Neural cell (in vitro differentiated cells): ENCODE measurements around the gene PRICKLE2. TPM values are rescaled to one million over a fixed set of nuclear protein-coding genes. Genes with fewer than 3 reads are reported as not detected.
A peak's percentile ranks its signal among the peaks of the same experiment; 100 is the strongest.

ENCODE experiments used
- H2AFZ ChIP-seq: fragments of 200-600, 300-800 bp; sonication (generic), shearing (Covaris generic); 2 replicates; pipeline ENCODE4 v1.6.0; 2014; ENCODE audit warnings: low read depth, mild to moderate bottlenecking, antibody characterized with exemption, low read length, moderate library complexity
- H3F3A ChIP-seq: fragments of 200-600 bp; shearing (Covaris generic); 2 replicates; pipeline ENCODE4 v1.6.1; 2016; ENCODE audit warnings: mild to moderate bottlenecking, moderate library complexity, mixed read lengths, antibody characterized with exemption, low read length; ENCODE audit not compliant: insufficient read depth, poor library complexity, severe bottlenecking
- H3K27ac ChIP-seq: fragments of 200-600, 300-800 bp; sonication (generic), shearing (Covaris generic); 2 replicates; pipeline ENCODE4 v1.5.1; 2014; ENCODE audit warnings: mild to moderate bottlenecking, low read length, moderate library complexity
- H3K27me3 ChIP-seq: fragments of 300-800, 200-600 bp; sonication (generic), shearing (Covaris generic); 2 replicates; pipeline ENCODE4 v1.6.0; 2014; ENCODE audit warnings: mild to moderate bottlenecking, low read depth, low read length, moderate library complexity; ENCODE audit not compliant: insufficient read depth
- H3K36me3 ChIP-seq: fragments of 300-800, 200-600 bp; sonication (generic), shearing (Covaris generic); 2 replicates; pipeline ENCODE4 v1.5.1; 2014; ENCODE audit warnings: mild to moderate bottlenecking, antibody characterized with exemption, low read length, moderate library complexity; ENCODE audit not compliant: insufficient read depth
- H3K4me2 ChIP-seq: fragments of 300-800, 200-600 bp; sonication (generic), shearing (Covaris generic); 2 replicates; pipeline ENCODE4 v1.6.0; 2014; ENCODE audit warnings: mild to moderate bottlenecking, low read length
- H3K4me3 ChIP-seq: fragments of 300-800, 200-600 bp; sonication (generic), shearing (Covaris generic); 2 replicates; pipeline ENCODE4 v1.5.1; 2014; ENCODE audit warnings: mild to moderate bottlenecking, low read length, moderate library complexity
- H3K79me2 ChIP-seq: fragments of 200-600 bp; shearing (Covaris generic); replicated peaks from 2 replicates; pipeline ENCODE4 v1.6.0; 2014; ENCODE audit warnings: mild to moderate bottlenecking, low read length, moderate library complexity; ENCODE audit not compliant: insufficient read depth
- H3K9ac ChIP-seq: fragments of 300-800, 200-600 bp; sonication (generic), shearing (Covaris generic); 2 replicates; pipeline ENCODE4 v1.6.1; 2016; ENCODE audit warnings: mild to moderate bottlenecking, low read length, mixed read lengths
- H3K9me2 ChIP-seq: fragments of 200-600 bp; shearing (Covaris generic); 2 replicates; pipeline ENCODE4 v1.6.1; 2016; ENCODE audit warnings: mild to moderate bottlenecking, low read length, mixed read lengths; ENCODE audit not compliant: insufficient read depth
- H3K9me3 ChIP-seq: fragments of 200-600, 300-800 bp; sonication (generic), shearing (Covaris generic); 2 replicates; pipeline ENCODE4 v1.6.1; 2016; ENCODE audit warnings: mild to moderate bottlenecking, mixed run types, low read length, moderate library complexity, mixed read lengths
- H4K20me1 ChIP-seq: fragments of 200-600 bp; shearing (Covaris generic); 2 replicates; pipeline ENCODE4 v1.6.1; 2016; ENCODE audit warnings: mild to moderate bottlenecking, mixed run types; ENCODE audit not compliant: insufficient read depth
- EP300 ChIP-seq: fragments of 450-650 bp; conservative IDR thresholded peaks from 2 replicates; pipeline ENCODE4 v1.6.1; 2014; ENCODE audit warnings: antibody characterized with exemption, mild to moderate bottlenecking, moderate library complexity; ENCODE audit not compliant: poor library complexity, severe bottlenecking
- EZH2 ChIP-seq: fragments of 200-600, 300-800 bp; shearing (Covaris generic), sonication (generic); IDR thresholded peaks from 2 replicates; pipeline ENCODE4 v1.6.1; 2014; ENCODE audit warnings: antibody characterized with exemption, low read length, borderline replicate concordance, mild to moderate bottlenecking; ENCODE audit not compliant: insufficient read depth, poor library complexity, severe bottlenecking
- MXI1 ChIP-seq: fragments of 450-650 bp; conservative IDR thresholded peaks from 2 replicates; pipeline ENCODE4 v1.6.1; 2014; ENCODE audit warnings: antibody characterized with exemption, mild to moderate bottlenecking; ENCODE audit not compliant: poor library complexity, severe bottlenecking
- POLR2AphosphoS5 ChIP-seq: IDR thresholded peaks from 2 replicates; pipeline ENCODE4 v1.6.1; 2012
- RAD21 ChIP-seq: fragments of 450-650 bp; conservative IDR thresholded peaks from 2 replicates; pipeline ENCODE4 v1.6.1; 2014; ENCODE audit warnings: antibody characterized with exemption, mild to moderate bottlenecking, moderate library complexity
- SMC3 ChIP-seq: fragments of 450-650 bp; conservative IDR thresholded peaks from 2 replicates; pipeline ENCODE4 v1.6.1; 2014; ENCODE audit warnings: antibody characterized with exemption, mild to moderate bottlenecking, moderate library complexity; ENCODE audit not compliant: poor library complexity
- TAF1 ChIP-seq: IDR thresholded peaks from 2 replicates; pipeline ENCODE4 v1.6.1; 2012; ENCODE audit warnings: low read depth
- polyA plus RNA-seq: library from polyadenylated mRNA; depleted of rRNA; stranded (reverse); fragments of >200 nt; gene quantifications from 2 replicates; pipeline ENCODE4 v1.2.3, GENCODE V29; 2014
- TF ChIP-seq, protein P1 (sequence below): IDR thresholded peaks from 2 replicates; pipeline ENCODE4 v1.6.1; 2012; ENCODE audit warnings: borderline replicate concordance
- TF ChIP-seq, protein P2 (sequence below): fragments of 450-650 bp; IDR thresholded peaks from 2 replicates; pipeline ENCODE4 v1.5.1; 2014; ENCODE audit warnings: antibody characterized with exemption, mild to moderate bottlenecking, moderate library complexity; ENCODE audit not compliant: poor library complexity, severe bottlenecking

The PRICKLE2 gene
- polyA plus RNA-seq, 1 donor from 2014 or later: 8.7 TPM

DNA sequence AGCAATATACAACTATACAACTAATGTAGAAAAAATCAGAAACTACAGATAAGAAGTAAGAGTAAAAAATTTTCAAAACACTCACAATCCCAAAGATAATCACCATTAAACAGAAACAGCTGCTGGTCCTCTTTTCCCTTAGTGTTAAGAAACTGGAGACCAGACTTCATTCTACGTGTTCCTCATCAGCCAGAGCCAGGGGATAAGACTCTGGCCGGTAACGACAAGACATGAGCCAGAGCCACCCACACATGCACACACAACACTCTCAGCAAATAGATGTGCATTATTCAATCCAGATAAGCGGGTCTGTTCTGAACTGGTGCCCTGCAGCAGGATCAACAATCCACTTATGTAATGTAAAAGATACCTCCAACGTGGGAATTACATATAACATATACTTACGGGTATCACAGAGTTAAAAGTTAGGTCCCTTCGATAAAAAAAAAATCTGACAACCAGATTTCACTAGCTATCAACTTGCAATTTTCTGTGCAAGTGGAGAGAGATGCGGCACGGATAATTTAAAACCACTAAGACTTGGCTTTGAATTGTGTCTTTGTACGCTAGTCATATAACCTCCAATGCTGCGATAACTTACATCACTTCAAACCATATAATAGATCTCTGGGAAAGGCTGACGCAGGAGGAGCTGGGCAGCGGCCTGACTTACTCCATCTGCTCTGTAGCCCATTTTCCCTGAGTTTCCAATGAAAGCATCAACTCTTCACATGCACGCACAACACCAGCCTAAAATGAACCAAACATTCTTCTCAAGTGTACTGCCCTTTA, 17.8 kb downstream of the PRICKLE2 start:
- TF ChIP-seq RAD21: no peak
- TF ChIP-seq, protein P1, sequence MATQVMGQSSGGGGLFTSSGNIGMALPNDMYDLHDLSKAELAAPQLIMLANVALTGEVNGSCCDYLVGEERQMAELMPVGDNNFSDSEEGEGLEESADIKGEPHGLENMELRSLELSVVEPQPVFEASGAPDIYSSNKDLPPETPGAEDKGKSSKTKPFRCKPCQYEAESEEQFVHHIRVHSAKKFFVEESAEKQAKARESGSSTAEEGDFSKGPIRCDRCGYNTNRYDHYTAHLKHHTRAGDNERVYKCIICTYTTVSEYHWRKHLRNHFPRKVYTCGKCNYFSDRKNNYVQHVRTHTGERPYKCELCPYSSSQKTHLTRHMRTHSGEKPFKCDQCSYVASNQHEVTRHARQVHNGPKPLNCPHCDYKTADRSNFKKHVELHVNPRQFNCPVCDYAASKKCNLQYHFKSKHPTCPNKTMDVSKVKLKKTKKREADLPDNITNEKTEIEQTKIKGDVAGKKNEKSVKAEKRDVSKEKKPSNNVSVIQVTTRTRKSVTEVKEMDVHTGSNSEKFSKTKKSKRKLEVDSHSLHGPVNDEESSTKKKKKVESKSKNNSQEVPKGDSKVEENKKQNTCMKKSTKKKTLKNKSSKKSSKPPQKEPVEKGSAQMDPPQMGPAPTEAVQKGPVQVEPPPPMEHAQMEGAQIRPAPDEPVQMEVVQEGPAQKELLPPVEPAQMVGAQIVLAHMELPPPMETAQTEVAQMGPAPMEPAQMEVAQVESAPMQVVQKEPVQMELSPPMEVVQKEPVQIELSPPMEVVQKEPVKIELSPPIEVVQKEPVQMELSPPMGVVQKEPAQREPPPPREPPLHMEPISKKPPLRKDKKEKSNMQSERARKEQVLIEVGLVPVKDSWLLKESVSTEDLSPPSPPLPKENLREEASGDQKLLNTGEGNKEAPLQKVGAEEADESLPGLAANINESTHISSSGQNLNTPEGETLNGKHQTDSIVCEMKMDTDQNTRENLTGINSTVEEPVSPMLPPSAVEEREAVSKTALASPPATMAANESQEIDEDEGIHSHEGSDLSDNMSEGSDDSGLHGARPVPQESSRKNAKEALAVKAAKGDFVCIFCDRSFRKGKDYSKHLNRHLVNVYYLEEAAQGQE: no peak
- TF ChIP-seq SMC3: no peak
- TF ChIP-seq, protein P2, sequence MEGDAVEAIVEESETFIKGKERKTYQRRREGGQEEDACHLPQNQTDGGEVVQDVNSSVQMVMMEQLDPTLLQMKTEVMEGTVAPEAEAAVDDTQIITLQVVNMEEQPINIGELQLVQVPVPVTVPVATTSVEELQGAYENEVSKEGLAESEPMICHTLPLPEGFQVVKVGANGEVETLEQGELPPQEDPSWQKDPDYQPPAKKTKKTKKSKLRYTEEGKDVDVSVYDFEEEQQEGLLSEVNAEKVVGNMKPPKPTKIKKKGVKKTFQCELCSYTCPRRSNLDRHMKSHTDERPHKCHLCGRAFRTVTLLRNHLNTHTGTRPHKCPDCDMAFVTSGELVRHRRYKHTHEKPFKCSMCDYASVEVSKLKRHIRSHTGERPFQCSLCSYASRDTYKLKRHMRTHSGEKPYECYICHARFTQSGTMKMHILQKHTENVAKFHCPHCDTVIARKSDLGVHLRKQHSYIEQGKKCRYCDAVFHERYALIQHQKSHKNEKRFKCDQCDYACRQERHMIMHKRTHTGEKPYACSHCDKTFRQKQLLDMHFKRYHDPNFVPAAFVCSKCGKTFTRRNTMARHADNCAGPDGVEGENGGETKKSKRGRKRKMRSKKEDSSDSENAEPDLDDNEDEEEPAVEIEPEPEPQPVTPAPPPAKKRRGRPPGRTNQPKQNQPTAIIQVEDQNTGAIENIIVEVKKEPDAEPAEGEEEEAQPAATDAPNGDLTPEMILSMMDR: no peak
- no peak for TF ChIP-seq EP300
- TF ChIP-seq TAF1: no peak
- TF ChIP-seq EZH2: no peak
- no peak for TF ChIP-seq POLR2AphosphoS5
- TF ChIP-seq MXI1: no peak
- Histone ChIP-seq H3K79me2 (no peaks in the 10 kb centered on the region), H3K36me3 (no peaks in the 10 kb centered on the region), H3K9me2 (no peaks in the 10 kb centered on the region), H4K20me1 (no peaks in the 10 kb centered on the region), H3F3A (no peaks in the 10 kb centered on the region), H3K9ac (no peak overlapping the region), H2AFZ (no peak overlapping the region), H3K4me3 (no peak overlapping the region), H3K27me3 (no peaks in the 10 kb centered on the region), H3K9me3 (no peaks in the 10 kb centered on the region), H3K27ac (no peak overlapping the region), H3K4me2 (no peak overlapping the region)

DNA sequence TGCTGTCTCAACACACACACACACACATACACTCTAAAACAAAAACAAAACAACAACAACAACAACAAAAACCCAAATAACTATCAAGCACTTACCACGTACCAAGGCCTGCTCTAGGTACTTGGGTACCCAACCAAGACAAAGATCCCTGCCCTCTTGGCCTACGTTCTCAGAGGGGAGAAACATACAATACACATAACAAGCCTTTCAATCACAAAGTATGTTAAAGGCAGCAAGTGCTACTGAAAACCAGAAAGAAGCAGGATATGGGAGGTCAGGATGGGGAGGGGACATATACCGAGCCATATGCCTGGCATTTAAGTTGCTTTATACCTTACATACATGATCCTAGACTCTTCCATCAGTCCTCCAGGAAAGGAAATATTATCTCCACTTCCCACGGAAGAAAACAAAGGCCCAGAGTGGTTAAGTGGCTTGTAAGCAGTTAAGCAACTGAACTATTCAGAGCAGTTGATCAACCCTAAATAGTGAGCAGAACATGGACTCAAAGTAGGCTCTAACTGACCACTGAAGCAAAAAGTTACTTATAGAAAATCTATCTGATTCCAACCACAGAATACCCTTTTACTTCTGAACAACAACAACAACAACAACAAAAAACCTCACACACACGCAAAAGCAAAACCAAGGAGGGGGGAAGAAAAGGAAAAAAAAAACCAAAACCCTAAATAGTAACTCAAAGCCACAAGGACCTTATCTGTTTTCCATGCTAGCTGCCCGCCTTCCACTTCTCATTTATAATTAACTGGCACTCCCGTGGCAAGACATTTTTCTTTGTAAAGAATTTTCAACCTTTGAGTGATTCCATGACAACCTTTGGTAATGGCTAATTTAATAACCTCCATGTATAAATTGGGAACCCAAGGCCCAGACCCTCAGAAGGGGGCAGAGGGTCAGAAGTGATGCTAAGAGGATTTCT, 21.0 kb downstream of the PRICKLE2 start:
- H4K20me1 ChIP-seq: no peaks in the 10 kb centered on the region
- H3K9ac ChIP-seq: no peak overlapping the region
- TF ChIP-seq, protein P2: no peak
- TF ChIP-seq EP300: no peak
- no peak for TF ChIP-seq RAD21
- TF ChIP-seq SMC3: no peak
- no peak for TF ChIP-seq EZH2
- no peak for TF ChIP-seq TAF1
- TF ChIP-seq, protein P1: no peak
- no peak for TF ChIP-seq MXI1
- TF ChIP-seq POLR2AphosphoS5: no peak
- no peaks in the 10 kb centered on the region for H3K9me3 ChIP-seq
- no peak overlapping the region for H3K4me2 ChIP-seq
- no peaks in the 10 kb centered on the region for H3K79me2 ChIP-seq
- peak overlapping the region; percentile 54 for H3K27ac ChIP-seq
- H3K36me3 ChIP-seq: no peaks in the 10 kb centered on the region
- no peak overlapping the region for H3K4me3 ChIP-seq
- H2AFZ ChIP-seq: no peak overlapping the region
- no peaks in the 10 kb centered on the region for H3F3A ChIP-seq
- no peaks in the 10 kb centered on the region for H3K9me2 ChIP-seq
- no peaks in the 10 kb centered on the region for H3K27me3 ChIP-seq
